Brain microvascular endothelial cell (primary cell): ENCODE measurements around the gene POU2F3.

Experiments
- DNase-seq: peaks from one replicate; pipeline ENCODE4 v3.0.0-alpha.2; 2020
- H3K27ac ChIP-seq: fragments of 250-450 bp; sonication (Bioruptor Pico); 2 replicates; pipeline ENCODE4 v1.5.1; 2020; ENCODE audit warnings: mild to moderate bottlenecking, moderate library complexity
- H3K27me3 ChIP-seq: fragments of 250-450 bp; sonication (Bioruptor Pico); replicated peaks from 2 replicates; pipeline ENCODE4 v1.5.1; 2020; ENCODE audit warnings: mild to moderate bottlenecking
- H3K36me3 ChIP-seq: fragments of 250-450 bp; sonication (Bioruptor Pico); replicated peaks from 2 replicates; pipeline ENCODE4 v1.5.1; 2020; ENCODE audit warnings: mild to moderate bottlenecking
- H3K4me3 ChIP-seq: 2 replicates; pipeline ENCODE4 v1.5.1; 2011; ENCODE audit warnings: low read depth, mild to moderate bottlenecking, control low read depth, low read length, moderate library complexity
- in situ Hi-C: cut with HindIII; loops from 2 replicates; pipeline ENCODE4 v1.10.0; 2017; ENCODE audit warnings: low sequenced_read_pairs, low pct_ligation_motif_present
- TF ChIP-seq, protein P1 (sequence below): IDR thresholded peaks from 2 replicates; pipeline ENCODE4 v1.5.1; 2011; ENCODE audit warnings: low read depth, mild to moderate bottlenecking, moderate library complexity, low read length, control low read depth, inconsistent platforms; ENCODE audit errors: missing control alignments

POU2F3 gene

DNA sequence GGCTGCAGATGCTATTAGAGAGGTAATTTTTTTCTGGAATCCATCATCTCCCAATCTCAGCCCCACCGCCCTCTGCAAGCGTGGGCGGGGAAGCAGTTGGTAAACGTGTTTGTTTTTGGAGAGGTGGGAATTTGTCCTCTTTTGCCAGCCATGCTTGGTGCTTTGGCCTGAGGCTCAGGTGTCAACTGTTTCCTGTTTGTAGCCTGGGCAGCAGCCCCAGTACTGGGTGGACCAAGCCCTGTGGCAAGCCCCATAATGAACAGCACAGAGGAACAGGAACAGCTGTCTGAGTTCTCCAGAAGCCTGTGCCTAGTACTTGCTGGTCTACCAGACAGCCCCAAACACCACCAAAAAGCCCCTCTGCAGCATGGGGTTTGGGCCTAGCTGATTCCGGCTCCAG, 39.6 kb downstream of the POU2F3 start:
- TF ChIP-seq, protein P1, sequence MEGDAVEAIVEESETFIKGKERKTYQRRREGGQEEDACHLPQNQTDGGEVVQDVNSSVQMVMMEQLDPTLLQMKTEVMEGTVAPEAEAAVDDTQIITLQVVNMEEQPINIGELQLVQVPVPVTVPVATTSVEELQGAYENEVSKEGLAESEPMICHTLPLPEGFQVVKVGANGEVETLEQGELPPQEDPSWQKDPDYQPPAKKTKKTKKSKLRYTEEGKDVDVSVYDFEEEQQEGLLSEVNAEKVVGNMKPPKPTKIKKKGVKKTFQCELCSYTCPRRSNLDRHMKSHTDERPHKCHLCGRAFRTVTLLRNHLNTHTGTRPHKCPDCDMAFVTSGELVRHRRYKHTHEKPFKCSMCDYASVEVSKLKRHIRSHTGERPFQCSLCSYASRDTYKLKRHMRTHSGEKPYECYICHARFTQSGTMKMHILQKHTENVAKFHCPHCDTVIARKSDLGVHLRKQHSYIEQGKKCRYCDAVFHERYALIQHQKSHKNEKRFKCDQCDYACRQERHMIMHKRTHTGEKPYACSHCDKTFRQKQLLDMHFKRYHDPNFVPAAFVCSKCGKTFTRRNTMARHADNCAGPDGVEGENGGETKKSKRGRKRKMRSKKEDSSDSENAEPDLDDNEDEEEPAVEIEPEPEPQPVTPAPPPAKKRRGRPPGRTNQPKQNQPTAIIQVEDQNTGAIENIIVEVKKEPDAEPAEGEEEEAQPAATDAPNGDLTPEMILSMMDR, result no peak
- in situ Hi-C loops, result no loop called here
- no peak for DNase-seq
- H3K27ac ChIP-seq, result no peak overlapping the region
- no peak overlapping the region for H3K4me3 ChIP-seq
- no peaks in the 10 kb centered on the region for H3K36me3 ChIP-seq
- H3K27me3 ChIP-seq, result no peaks in the 10 kb centered on the region

DNA sequence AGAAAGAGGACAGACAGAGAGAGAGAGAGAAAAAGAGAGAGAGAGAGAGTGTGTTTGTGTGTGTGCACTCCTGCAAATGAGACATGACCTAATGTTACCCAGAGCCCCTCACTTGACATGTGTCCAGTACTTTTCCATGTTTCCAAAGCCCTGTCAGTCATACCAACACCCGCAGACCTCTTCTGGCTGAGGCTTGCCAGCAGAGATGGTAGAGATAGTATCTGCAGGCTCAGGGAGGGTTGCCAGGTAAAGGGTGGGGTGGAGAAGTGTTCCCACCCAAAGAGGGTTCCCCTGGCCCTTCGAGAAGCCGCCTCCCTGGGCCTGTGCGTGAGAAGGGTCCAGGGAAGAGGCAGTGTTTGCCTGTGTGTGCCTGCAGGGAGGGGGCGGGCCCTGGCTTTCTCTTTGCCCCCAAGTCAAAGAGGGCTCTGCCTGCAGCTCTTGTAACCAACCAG, 40.7 kb downstream of the POU2F3 start:
- in situ Hi-C loops, result no loop called here
- H3K4me3 ChIP-seq, result no peak overlapping the region
- H3K27me3 ChIP-seq, result no peaks in the 10 kb centered on the region

DNA sequence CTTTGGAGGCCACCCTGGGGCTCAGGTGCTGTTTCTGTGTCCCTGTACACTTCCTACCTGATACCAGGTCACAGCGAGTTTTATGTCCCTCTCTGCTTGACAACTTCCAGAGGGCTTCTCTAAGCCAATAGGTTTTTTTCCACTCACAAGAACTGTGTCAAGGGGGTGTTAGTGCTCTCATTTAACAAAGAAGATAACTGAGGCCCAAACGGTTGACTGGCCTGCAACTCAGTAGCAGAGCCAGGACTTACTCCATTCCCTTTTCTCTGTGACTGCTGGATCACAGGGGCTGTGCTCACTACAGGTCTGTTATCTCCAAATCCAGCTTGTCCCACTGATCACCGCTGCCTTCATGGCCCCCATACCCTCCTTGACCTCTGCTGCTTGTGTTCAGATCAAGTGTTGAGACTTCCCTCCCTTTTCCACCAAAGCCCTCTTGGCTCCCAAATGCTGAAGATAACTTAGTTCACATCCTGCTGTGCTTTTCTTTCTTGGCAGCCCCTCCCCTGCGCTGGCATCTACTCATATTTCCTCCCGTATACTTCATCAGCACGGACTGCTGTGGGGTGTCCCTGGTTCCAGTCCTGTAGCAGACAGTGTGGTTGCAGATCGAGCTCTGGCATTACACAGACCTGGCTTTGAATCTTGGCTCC, 41.3 kb downstream of the POU2F3 start:
- TF ChIP-seq, protein P1, result no peak
- Histone ChIP-seq H3K4me3 (no peak overlapping the region), H3K27me3 (no peaks in the 10 kb centered on the region), H3K36me3 (no peaks in the 10 kb centered on the region), H3K27ac (no peak overlapping the region)
- in situ Hi-C loops, result no loop called here
- DNase-seq, result no peak

More for the DNA sequence above, 40.7 kb downstream of the POU2F3 start:
- TF ChIP-seq, protein P1, result no peak
- DNase-seq, result no peak
- Histone ChIP-seq H3K36me3 (no peaks in the 10 kb centered on the region), H3K27ac (no peak overlapping the region)

DNA sequence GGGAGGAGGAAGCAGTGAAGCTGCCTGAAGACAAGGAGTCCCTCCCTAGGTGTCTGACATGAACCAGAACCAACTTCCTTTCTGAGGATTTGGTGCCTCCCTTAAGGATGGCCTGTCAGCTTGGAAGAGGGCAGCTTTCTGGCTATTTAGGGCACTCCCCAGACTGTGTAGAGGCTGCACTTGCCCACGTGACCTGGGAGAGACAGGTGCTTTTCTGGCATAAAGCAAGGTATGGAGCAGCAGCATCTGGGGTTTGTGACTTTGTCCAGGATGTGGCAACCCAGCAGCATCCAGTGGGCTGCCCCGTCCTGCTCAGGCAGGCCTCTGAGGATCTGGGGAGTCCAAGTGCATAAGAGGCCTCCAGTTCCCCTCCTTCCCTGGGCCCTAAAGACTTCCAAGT, 43.2 kb downstream of the POU2F3 start:
- H3K27ac ChIP-seq, result no peak overlapping the region
- no peaks in the 10 kb centered on the region for H3K27me3 ChIP-seq
- no peak overlapping the region for H3K4me3 ChIP-seq
- in situ Hi-C loops, result no loop called here
- no peak for DNase-seq
- TF ChIP-seq, protein P1, result no peak
- no peaks in the 10 kb centered on the region for H3K36me3 ChIP-seq

DNA sequence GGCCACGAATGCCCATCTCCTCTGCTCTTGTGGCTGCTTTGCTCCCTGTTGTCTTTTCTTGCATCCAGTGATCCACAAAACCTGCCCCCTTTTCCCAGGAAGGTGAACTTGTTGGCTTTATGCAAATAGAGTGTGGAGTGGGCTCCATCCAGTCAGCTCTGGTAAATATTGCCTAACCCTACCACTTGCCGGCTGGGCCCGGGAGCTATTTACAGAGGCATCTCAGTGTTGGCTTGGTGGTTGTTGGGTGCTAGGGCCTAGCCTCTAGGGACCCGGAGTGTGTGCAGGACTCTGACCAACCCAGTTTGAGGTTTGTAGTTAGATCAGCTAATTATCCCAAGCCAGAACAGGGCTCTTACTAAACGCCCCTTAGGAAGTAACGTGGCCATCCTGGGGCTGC, 44.3 kb downstream of the POU2F3 start:
- TF ChIP-seq, protein P1, result no peak
- no peaks in the 10 kb centered on the region for H3K27me3 ChIP-seq
- H3K4me3 ChIP-seq, result no peak overlapping the region
- no peak overlapping the region for H3K27ac ChIP-seq
- in situ Hi-C loops, result no loop called here
- no peaks in the 10 kb centered on the region for H3K36me3 ChIP-seq
- no peak for DNase-seq

DNA sequence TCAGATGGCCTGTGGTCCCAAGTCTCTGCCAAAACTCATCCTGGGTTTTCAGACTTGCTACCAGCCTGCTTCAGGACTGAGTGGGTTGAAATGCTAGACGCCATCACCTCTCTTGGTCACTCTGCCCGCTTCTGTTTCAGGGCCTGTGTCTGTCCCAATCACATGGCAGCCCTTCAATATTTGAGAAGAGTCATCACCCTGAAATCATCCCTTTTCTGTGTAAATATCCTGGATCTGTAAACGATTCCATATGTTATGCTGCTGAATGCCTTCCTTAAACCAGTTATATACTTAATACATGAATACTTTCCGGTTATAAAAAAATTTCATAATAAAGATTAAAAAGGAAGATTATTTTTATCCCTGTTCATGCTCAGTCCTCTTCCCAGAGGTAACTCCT, 45.3 kb downstream of the POU2F3 start:
- in situ Hi-C loops, result no loop called here
- DNase-seq, result no peak
- TF ChIP-seq, protein P1, result no peak
- Histone ChIP-seq H3K4me3 (no peak overlapping the region), H3K27ac (no peak overlapping the region), H3K27me3 (no peaks in the 10 kb centered on the region), H3K36me3 (no peaks in the 10 kb centered on the region)
